ENCODE measurements around the gene TUBGCP2. TPM values are rescaled to one million over a fixed set of nuclear protein-coding genes. Genes with fewer than 3 reads are reported as not detected.

Gene TUBGCP2
- total and polyA plus RNA-seq, 9 of the 15 experiments (the other 6 are each of a cell fraction or from before 2014, with no cell fraction given) = 4.3 to 56.6 (median 28.4) TPM

DNA sequence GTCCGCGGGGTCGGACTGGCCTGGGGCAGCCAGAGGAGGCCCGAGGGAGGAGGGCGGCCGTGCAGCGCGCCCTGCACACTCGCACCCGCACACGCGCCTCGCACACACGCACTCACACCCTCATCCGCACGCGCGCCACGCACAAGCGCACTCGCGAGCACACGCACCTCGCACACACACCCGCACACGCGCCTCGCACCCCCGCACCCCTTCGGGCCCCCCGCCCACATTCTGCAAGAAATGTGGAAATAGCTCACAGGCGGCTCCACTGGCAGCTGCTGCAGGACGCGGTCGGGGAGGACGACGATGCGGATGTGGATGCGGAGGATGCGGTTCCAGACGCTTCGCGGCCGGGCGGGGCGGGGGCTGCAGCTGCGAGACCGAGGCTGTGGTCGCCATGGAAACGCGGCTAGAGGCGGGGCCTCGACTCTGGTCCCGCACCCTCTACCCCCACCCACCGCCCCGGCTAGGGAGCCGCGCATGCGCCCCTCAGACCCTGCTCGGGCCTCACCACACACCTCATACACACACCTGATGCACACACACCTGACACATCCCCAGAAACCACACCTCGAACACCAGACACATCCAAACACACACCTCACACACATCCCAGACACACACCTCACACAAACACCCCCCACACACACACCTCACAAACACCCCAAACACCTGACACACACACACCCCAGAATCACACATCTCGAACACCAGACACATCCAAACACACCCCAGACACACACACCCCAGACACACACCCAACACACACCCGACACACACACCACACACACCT is 28.1 kb upstream of the TUBGCP2 start, which contains the start of gene CALY:
CALY (minus strand) TSS at position 320 of the 793 bp plus-strand sequence. CDS start 7,907 bp downstream, outside the sequence.
- ChIA-PET CTCF (ENCODE audit: low intra/inter-chr PET ratio) (no interaction called here), POLR2A (interaction anchor here (1.0 kb wide), 1 partner anchor 15 kb away, joined by 4 read pairs; no protein-coding TSS in a partner anchor)
- ATAC-seq (peak; percentile 81), FAIRE-seq (no peak), DNase-seq (ENCODE audit: extremely low read depth in 1 of 4, low spot score in 3 of 4) (peak; percentile 53 to 78 (median 74))
- Histone ChIP-seq H2AFZ (ENCODE audit: low read depth, low read length) (no peak within 1 kb of the TSS), H3K27me3 (ENCODE audit: control insufficient read depth in 2 of 2, insufficient read depth in 2 of 2, low read length in 2 of 2) (peaks cover 6 to 10% of the 10 kb centered on the region in 2 experiments; a peak in 4 of 5 replicates), H3K27ac (ENCODE audit: extremely low read depth, low read depth, low read length) (no peak within 1 kb of the TSS), H3K4me3 (no peak within 1 kb of the TSS), H3K4me1 (replicated peaks in 1 of 2; ENCODE audit: control insufficient read depth in 2 of 2, insufficient read depth in 2 of 2, low read length in 2 of 2) (peaks cover 0 to 26% of the 10 kb centered on the region in 2 experiments; a peak in 2 of 5 replicates), H3K9ac (ENCODE audit: insufficient read depth in 1 of 2, low read depth in 2 of 2, low read length in 2 of 2) (no peak within 1 kb of the TSS), H3K4me2 (ENCODE audit: insufficient read depth, low read length) (no peak within 1 kb of the TSS), H3K36me3 (ENCODE audit: control insufficient read depth, insufficient read depth, low read length) (no peaks in the 10 kb centered on the region), H3K9me3 (replicated peaks; ENCODE audit: control insufficient read depth, insufficient read depth, low read depth, low read length) (no peaks in the 10 kb centered on the region), H3K9me1 (ENCODE audit: control insufficient read depth, insufficient read depth, low read length) (no peaks in the 10 kb centered on the region), H4K20me1 (replicated peaks; ENCODE audit: control insufficient read depth, insufficient read depth, low read length) (no peaks in the 10 kb centered on the region), H3K79me2 (ENCODE audit: control insufficient read depth, insufficient read depth, low read length) (no peaks in the 10 kb centered on the region)
- BruUV-seq (replicated peaks) = no TSS peak
- in situ Hi-C loops (cut with MboI) = no loop called here
- 3% methylated on average over 20 of the region's 63 CpGs for WGBS (ENCODE audit: insufficient coverage, low coverage, missing lambda C conversion rate)
- intact Hi-C loops (cut with micrococcal nuclease) = no loop called here
- TF ChIP-seq, protein P1, sequence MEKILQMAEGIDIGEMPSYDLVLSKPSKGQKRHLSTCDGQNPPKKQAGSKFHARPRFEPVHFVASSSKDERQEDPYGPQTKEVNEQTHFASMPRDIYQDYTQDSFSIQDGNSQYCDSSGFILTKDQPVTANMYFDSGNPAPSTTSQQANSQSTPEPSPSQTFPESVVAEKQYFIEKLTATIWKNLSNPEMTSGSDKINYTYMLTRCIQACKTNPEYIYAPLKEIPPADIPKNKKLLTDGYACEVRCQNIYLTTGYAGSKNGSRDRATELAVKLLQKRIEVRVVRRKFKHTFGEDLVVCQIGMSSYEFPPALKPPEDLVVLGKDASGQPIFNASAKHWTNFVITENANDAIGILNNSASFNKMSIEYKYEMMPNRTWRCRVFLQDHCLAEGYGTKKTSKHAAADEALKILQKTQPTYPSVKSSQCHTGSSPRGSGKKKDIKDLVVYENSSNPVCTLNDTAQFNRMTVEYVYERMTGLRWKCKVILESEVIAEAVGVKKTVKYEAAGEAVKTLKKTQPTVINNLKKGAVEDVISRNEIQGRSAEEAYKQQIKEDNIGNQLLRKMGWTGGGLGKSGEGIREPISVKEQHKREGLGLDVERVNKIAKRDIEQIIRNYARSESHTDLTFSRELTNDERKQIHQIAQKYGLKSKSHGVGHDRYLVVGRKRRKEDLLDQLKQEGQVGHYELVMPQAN (IDR thresholded peaks at IDR 0.05; ENCODE audit: borderline replicate concordance) = no peak
- TF ChIP-seq FOXJ3 (CRISPR knock-in tag; IDR thresholded peaks at IDR 0.05) (no peak), NR2C1 (IDR thresholded peaks at IDR 0.05) (no peak), NR2C1 (tag; IDR thresholded peaks at IDR 0.05) (no peak), ZNF175 (CRISPR knock-in tag; IDR thresholded peaks at IDR 0.05; ENCODE audit: low read depth) (no peak), CHCHD3 (CRISPR knock-in tag; IDR thresholded peaks at IDR 0.05) (no peak), ZNF561 (CRISPR knock-in tag; conservative IDR thresholded peaks at IDR 0.05) (no peak), BRD4 (IDR thresholded peaks at IDR 0.05) (no peak), POLR2AphosphoS2 (IDR thresholded peaks at IDR 0.05; ENCODE audit: low read length) (no peak), SMC3 (conservative IDR thresholded peaks at IDR 0.05; ENCODE audit: insufficient read depth, low read depth, low read length) (no peak), POLR2H (tag; IDR thresholded peaks at IDR 0.05; ENCODE audit: low read depth) (no peak)
- TF ChIP-seq, protein P2, sequence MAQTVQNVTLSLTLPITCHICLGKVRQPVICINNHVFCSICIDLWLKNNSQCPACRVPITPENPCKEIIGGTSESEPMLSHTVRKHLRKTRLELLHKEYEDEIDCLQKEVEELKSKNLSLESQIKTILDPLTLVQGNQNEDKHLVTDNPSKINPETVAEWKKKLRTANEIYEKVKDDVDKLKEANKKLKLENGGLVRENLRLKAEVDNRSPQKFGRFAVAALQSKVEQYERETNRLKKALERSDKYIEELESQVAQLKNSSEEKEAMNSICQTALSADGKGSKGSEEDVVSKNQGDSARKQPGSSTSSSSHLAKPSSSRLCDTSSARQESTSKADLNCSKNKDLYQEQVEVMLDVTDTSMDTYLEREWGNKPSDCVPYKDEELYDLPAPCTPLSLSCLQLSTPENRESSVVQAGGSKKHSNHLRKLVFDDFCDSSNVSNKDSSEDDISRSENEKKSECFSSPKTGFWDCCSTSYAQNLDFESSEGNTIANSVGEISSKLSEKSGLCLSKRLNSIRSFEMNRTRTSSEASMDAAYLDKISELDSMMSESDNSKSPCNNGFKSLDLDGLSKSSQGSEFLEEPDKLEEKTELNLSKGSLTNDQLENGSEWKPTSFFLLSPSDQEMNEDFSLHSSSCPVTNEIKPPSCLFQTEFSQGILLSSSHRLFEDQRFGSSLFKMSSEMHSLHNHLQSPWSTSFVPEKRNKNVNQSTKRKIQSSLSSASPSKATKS (CRISPR knock-in tag; IDR thresholded peaks at IDR 0.05) = no peak
- TF ChIP-seq, protein P3, sequence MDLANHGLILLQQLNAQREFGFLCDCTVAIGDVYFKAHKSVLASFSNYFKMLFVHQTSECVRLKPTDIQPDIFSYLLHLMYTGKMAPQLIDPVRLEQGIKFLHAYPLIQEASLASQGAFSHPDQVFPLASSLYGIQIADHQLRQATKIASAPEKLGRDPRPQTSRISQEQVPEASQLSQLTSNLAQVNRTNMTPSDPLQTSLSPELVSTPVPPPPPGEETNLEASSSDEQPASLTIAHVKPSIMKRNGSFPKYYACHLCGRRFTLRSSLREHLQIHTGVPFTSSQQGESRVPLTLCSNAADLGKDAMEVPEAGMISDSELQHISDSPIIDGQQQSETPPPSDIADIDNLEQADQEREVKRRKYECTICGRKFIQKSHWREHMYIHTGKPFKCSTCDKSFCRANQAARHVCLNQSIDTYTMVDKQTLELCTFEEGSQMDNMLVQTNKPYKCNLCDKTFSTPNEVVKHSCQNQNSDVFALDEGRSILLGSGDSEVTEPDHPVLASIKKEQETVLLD (IDR thresholded peaks at IDR 0.05) = peak; percentile 57; the same call in 1 of the 2 replicates
- TF ChIP-seq, protein P4, sequence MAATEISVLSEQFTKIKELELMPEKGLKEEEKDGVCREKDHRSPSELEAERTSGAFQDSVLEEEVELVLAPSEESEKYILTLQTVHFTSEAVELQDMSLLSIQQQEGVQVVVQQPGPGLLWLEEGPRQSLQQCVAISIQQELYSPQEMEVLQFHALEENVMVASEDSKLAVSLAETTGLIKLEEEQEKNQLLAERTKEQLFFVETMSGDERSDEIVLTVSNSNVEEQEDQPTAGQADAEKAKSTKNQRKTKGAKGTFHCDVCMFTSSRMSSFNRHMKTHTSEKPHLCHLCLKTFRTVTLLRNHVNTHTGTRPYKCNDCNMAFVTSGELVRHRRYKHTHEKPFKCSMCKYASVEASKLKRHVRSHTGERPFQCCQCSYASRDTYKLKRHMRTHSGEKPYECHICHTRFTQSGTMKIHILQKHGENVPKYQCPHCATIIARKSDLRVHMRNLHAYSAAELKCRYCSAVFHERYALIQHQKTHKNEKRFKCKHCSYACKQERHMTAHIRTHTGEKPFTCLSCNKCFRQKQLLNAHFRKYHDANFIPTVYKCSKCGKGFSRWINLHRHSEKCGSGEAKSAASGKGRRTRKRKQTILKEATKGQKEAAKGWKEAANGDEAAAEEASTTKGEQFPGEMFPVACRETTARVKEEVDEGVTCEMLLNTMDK (IDR thresholded peaks at IDR 0.05; ENCODE audit: borderline replicate concordance, insufficient read depth, low read depth, low read length, poor library complexity, severe bottlenecking) = no peak
